ENCODE data around the gene LRIG1.

DNA sequence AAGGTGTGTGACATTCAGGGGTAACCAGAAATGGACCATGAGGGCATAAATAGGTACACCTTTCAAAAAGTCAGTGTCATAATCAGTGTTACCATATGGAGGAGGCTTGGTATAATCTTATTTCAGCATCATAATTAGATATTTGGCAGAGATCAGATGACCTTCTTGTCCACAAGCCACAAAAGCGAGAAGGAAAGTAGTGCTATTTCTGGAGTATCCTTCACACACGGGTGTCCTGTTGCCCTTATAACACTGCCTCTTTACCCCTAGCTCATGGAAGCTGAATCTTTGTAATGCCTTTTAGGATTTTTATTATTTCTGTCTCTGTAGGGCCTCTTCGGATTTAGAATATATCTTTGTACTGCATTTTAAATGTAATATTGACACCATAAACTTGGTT, 132.8 kb downstream of the LRIG1 start:
- no peak for TF ChIP-seq SMARCA5 (IDR thresholded peaks at IDR 0.05)
- no peak for TF ChIP-seq MYC (IDR thresholded peaks at IDR 0.05; ENCODE audit: low read depth, low read length)
- no peak for TF ChIP-seq MYC (CRISPR knock-in tag; IDR thresholded peaks at IDR 0.05; ENCODE audit: borderline replicate concordance, low read depth)
- no peak for TF ChIP-seq TCF7 (IDR thresholded peaks at IDR 0.05; ENCODE audit: borderline replicate concordance)
- no peak for TF ChIP-seq PHF20 (IDR thresholded peaks at IDR 0.05; ENCODE audit: partially characterized antibody)
- TF ChIP-seq ZNF239 (CRISPR knock-in tag; IDR thresholded peaks at IDR 0.05) = no peak
- no peak for TF ChIP-seq NFATC3 (IDR thresholded peaks at IDR 0.05)
- TF ChIP-seq POLR2A (conservative IDR thresholded peaks at IDR 0.05) = no peak
- TF ChIP-seq CTCF (IDR thresholded peaks at IDR 0.05 in 2 of 3, conservative IDR thresholded peaks at IDR 0.05 in 1 of 3; ENCODE audit: insufficient read depth in 2 of 3, low read depth in 1 of 3, low read length in 3 of 3) = no peak
- no peak for TF ChIP-seq SIN3A (IDR thresholded peaks at IDR 0.05; ENCODE audit: borderline replicate concordance in 2 of 2, control insufficient read depth in 1 of 2, low read depth in 2 of 2, low read length in 2 of 2)
- no peak for TF ChIP-seq SMAD2 (IDR thresholded peaks at IDR 0.05; ENCODE audit: low read depth, low read length)
- no peak for TF ChIP-seq ZNF146 (CRISPR knock-in tag; IDR thresholded peaks at IDR 0.05; ENCODE audit: unreplicated experiment)
- no peak for TF ChIP-seq TBP (optimal IDR thresholded peaks at IDR 0.05; ENCODE audit: low read depth, low read length)
